Astrocyte (in vitro differentiated cells and primary cell): ENCODE measurements around the gene INAVA. TPM values are rescaled to one million over a fixed set of nuclear protein-coding genes. Genes with fewer than 3 reads are reported as not detected.

Experiments
- DNase-seq: peaks from one replicate; pipeline ENCODE4 v3.0.0-alpha.2; 2010; ENCODE audit warnings: low read depth
- FAIRE-seq: peaks from 2 replicates; lab custom pipeline; 2011; peaks lifted over from hg19 to GRCh38; lab: Jason Lieb, UNC
- H2AFZ ChIP-seq: 2 replicates; pipeline ENCODE4 v1.6.0; 2012; ENCODE audit warnings: low read depth, low read length, inconsistent platforms
- H3K27ac ChIP-seq: 2 replicates; pipeline ENCODE4 v1.5.1; 2011; ENCODE audit warnings: low read depth, low read length, inconsistent platforms
- H3K27me3 ChIP-seq: 2 replicates; pipeline ENCODE4 v1.6.0; 2011; ENCODE audit warnings: low read length, inconsistent platforms; ENCODE audit not compliant: insufficient read depth
- H3K36me3 ChIP-seq: 2 replicates; pipeline ENCODE4 v1.5.1; 2011; ENCODE audit warnings: low read length, inconsistent platforms; ENCODE audit not compliant: insufficient read depth
- H3K4me1 ChIP-seq: 2 replicates; pipeline ENCODE4 v1.5.1; 2011; ENCODE audit warnings: low read length, inconsistent platforms; ENCODE audit not compliant: insufficient read depth
- H3K4me2 ChIP-seq: 2 replicates; pipeline ENCODE4 v1.6.0; 2012; ENCODE audit warnings: low read length, inconsistent platforms
- H3K4me3 ChIP-seq: 2 replicates; pipeline ENCODE4 v1.5.1; 2011; ENCODE audit warnings: low read depth, mild to moderate bottlenecking, low read length, inconsistent platforms; ENCODE audit not compliant: insufficient read depth
- H3K79me2 ChIP-seq: 2 replicates; pipeline ENCODE4 v1.6.0; 2012; ENCODE audit warnings: mild to moderate bottlenecking, low read length, inconsistent platforms; ENCODE audit not compliant: insufficient read depth
- H3K9ac ChIP-seq: 2 replicates; pipeline ENCODE4 v1.6.0; 2012; ENCODE audit warnings: mild to moderate bottlenecking, low read length, inconsistent platforms
- H3K9me3 ChIP-seq: 2 replicates; pipeline ENCODE4 v1.5.1; 2012; ENCODE audit warnings: low read depth, mild to moderate bottlenecking, low read length, inconsistent platforms; ENCODE audit not compliant: insufficient read depth
- H4K20me1 ChIP-seq: 2 replicates; pipeline ENCODE4 v1.6.0; 2012; ENCODE audit warnings: low read length, inconsistent platforms; ENCODE audit not compliant: insufficient read depth
- H3K27ac Mint-ChIP-seq: one replicate; pipeline ENCODE4 v1.8.0; 2021; ENCODE audit warnings: mild to moderate bottlenecking, mixed read lengths; ENCODE audit not compliant: unreplicated experiment
- H3K27me3 Mint-ChIP-seq: one replicate; pipeline ENCODE4 v1.8.0; 2021; ENCODE audit warnings: low read depth, mixed read lengths; ENCODE audit not compliant: unreplicated experiment
- H3K36me3 Mint-ChIP-seq: one replicate; pipeline ENCODE4 v1.8.0; 2021; ENCODE audit warnings: low read depth, mixed read lengths; ENCODE audit not compliant: unreplicated experiment
- H3K4me1 Mint-ChIP-seq: one replicate; pipeline ENCODE4 v1.8.0; 2021; ENCODE audit warnings: low read depth, mixed read lengths; ENCODE audit not compliant: unreplicated experiment
- H3K4me3 Mint-ChIP-seq: one replicate; pipeline ENCODE4 v1.8.0; 2021; ENCODE audit warnings: mild to moderate bottlenecking, moderate library complexity, mixed read lengths; ENCODE audit not compliant: unreplicated experiment
- H3K9me3 Mint-ChIP-seq: one replicate; pipeline ENCODE4 v1.8.0; 2021; ENCODE audit warnings: mild to moderate bottlenecking, mixed read lengths; ENCODE audit not compliant: unreplicated experiment
- CTCF ChIP-seq: IDR thresholded peaks from 2 replicates; pipeline ENCODE4 v1.5.1; 2011; ENCODE audit warnings: low read depth, mild to moderate bottlenecking, inconsistent platforms, low read length, moderate library complexity; ENCODE audit not compliant: insufficient read depth
- EZH2 ChIP-seq: IDR thresholded peaks from 2 replicates; pipeline ENCODE4 v1.6.1; 2012; ENCODE audit warnings: mild to moderate bottlenecking, low read length, inconsistent platforms; ENCODE audit not compliant: insufficient read depth
- total RNA-seq: library from RNA; stranded (reverse); gene quantifications from 2 replicates; pipeline ENCODE4 v1.2.1, GENCODE V29; 2021

Gene INAVA
- total RNA-seq, 1 donor from 2014 or later, result 10.3 TPM

DNA sequence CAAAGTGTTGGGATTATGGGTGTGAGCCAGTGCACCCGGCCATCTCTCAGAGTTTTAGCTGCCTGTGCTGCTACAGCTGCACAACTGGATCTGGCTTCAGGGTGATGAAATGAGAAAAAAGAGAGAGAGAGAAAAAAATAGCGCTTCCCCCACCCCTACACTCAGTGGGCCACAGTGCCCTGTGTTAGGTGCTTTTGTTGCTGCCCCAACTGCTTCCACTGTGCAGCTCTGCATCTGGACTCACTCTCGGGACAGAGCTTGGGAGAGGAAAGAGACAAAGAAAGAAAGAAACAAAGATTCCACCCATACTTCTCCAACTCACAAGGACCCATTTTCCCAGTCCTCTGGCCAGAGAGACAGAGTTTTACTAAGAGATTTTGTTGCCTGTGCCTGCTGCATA lies 50.4 kb downstream of the INAVA start:
- H3K27ac ChIP-seq, result no peak overlapping the region
- no peaks in the 10 kb centered on the region for H3K4me1 ChIP-seq
- H3K9me3 ChIP-seq, result peaks cover 14% of the 10 kb centered on the region
- H3K9ac ChIP-seq, result no peak overlapping the region
- no peak for TF ChIP-seq EZH2
- no peak for TF ChIP-seq CTCF
- H3K36me3 Mint-ChIP-seq, result peaks cover 5% of the 10 kb centered on the region
- H3K4me1 Mint-ChIP-seq, result peaks cover 5% of the 10 kb centered on the region
- DNase-seq (no peak), FAIRE-seq (no peak)
- no peaks in the 10 kb centered on the region for H3K27me3 Mint-ChIP-seq
- H4K20me1 ChIP-seq, result no peaks in the 10 kb centered on the region
- H3K27me3 ChIP-seq, result no peaks in the 10 kb centered on the region
- H3K4me3 ChIP-seq, result no peak overlapping the region
- H3K9me3 Mint-ChIP-seq, result peaks cover 12% of the 10 kb centered on the region
- no peaks in the 10 kb centered on the region for H3K36me3 ChIP-seq
- no peak overlapping the region for H3K4me3 Mint-ChIP-seq
- no peak overlapping the region for H3K4me2 ChIP-seq
- no peak overlapping the region for H2AFZ ChIP-seq
- H3K79me2 ChIP-seq, result no peaks in the 10 kb centered on the region
- H3K27ac Mint-ChIP-seq, result peak overlapping the region; percentile 70

- H4K20me1 ChIP-seq, result no peaks in the 10 kb centered on the region
- no peaks in the 10 kb centered on the region for H3K36me3 ChIP-seq
- H3K27me3 ChIP-seq, result no peaks in the 10 kb centered on the region
- no peak overlapping the region for H3K4me2 ChIP-seq
- H3K36me3 Mint-ChIP-seq, result peaks cover 5% of the 10 kb centered on the region
- H3K27me3 Mint-ChIP-seq, result no peaks in the 10 kb centered on the region
- no peaks in the 10 kb centered on the region for H3K4me1 ChIP-seq
- no peaks in the 10 kb centered on the region for H3K79me2 ChIP-seq
- H3K4me1 Mint-ChIP-seq, result peaks cover 5% of the 10 kb centered on the region
- TF ChIP-seq EZH2 (no peak), CTCF (no peak)
- no peak for FAIRE-seq
- H2AFZ ChIP-seq, result no peak overlapping the region
- no peak overlapping the region for H3K27ac Mint-ChIP-seq
- H3K27ac ChIP-seq, result no peak overlapping the region
- peaks cover 14% of the 10 kb centered on the region for H3K9me3 ChIP-seq
- no peak overlapping the region for H3K9ac ChIP-seq
- peaks cover 12% of the 10 kb centered on the region for H3K9me3 Mint-ChIP-seq
- no peak overlapping the region for H3K4me3 Mint-ChIP-seq
- H3K4me3 ChIP-seq, result no peak overlapping the region
- DNase-seq, result no peak
These were observed 52.4 kb downstream of the INAVA start for GRCh38 chr1:200947059-200947566.

- Histone ChIP-seq H2AFZ (no peak overlapping the region), H3K27me3 (no peaks in the 10 kb centered on the region), H4K20me1 (no peaks in the 10 kb centered on the region), H3K36me3 (no peaks in the 10 kb centered on the region), H3K4me3 (no peak overlapping the region), H3K9ac (no peak overlapping the region), H3K4me2 (no peak overlapping the region), H3K4me1 (no peaks in the 10 kb centered on the region), H3K79me2 (no peaks in the 10 kb centered on the region), H3K27ac (no peak overlapping the region), H3K9me3 (peaks cover 14% of the 10 kb centered on the region)
- no peak overlapping the region for H3K27ac Mint-ChIP-seq
- peaks cover 3% of the 10 kb centered on the region for H3K27me3 Mint-ChIP-seq
- H3K4me3 Mint-ChIP-seq, result no peak overlapping the region
- no peak for DNase-seq
- TF ChIP-seq EZH2 (no peak), CTCF (no peak)
- peaks cover 5% of the 10 kb centered on the region for H3K4me1 Mint-ChIP-seq
- H3K36me3 Mint-ChIP-seq, result peaks cover 5% of the 10 kb centered on the region
- FAIRE-seq, result no peak
- H3K9me3 Mint-ChIP-seq, result peaks cover 12% of the 10 kb centered on the region
These were observed 54.9 kb downstream of the INAVA start for GRCh38 chr1:200949626-200950025.
